Pancreas (tissue), 10 donors: ENCODE measurements around the gene AOC3. TPM values are rescaled to one million over a fixed set of nuclear protein-coding genes. Genes with fewer than 3 reads are reported as not detected.
A peak's percentile ranks its signal among the peaks of the same experiment; 100 is the strongest.

Source experiments
- ATAC-seq, 4 donors: fragments of 200-7000 bp; cut with Tn5 transposase; one replicate each; pipeline versions ENCODE4 v1.8.0 to v1.9.1; 2020; ENCODE audit warnings: mild to moderate bottlenecking in 4 of 4, moderate library complexity in 4 of 4
- DNase-seq, 6 donors: peaks; one replicate each; pipeline ENCODE4 v3.0.0-alpha.2; 2020
- FAIRE-seq: peaks from 2 replicates; lab custom pipeline; 2012; peaks lifted over from hg19 to GRCh38; lab: Jason Lieb, UNC
- H3K27ac ChIP-seq, 4 donors: fragments of 200-600 bp; sonication (generic); 1 replicate in 3 of 4; 2 replicates in 1 of 4; pipeline versions ENCODE4 v1.5.0 to v1.8.0; 2020
- H3K27me3 ChIP-seq, 4 donors: fragments of 200-600 bp; one replicate each; pipeline ENCODE4 v1.8.0; 2021
- H3K36me3 ChIP-seq, 3 donors: fragments of 200-600 bp; sonication (generic) in 1 of 3; one replicate each; pipeline versions ENCODE4 v1.5.0 to v1.8.0; 2020 to 2021
- H3K4me1 ChIP-seq, 3 donors: fragments of 200-600 bp; one replicate each; pipeline ENCODE4 v1.8.0; 2021
- H3K4me3 ChIP-seq, 4 donors: fragments of 200-600 bp; sonication (generic) in 2 of 4; one replicate each; pipeline versions ENCODE4 v1.5.0 to v1.8.0; 2020 to 2021
- H3K9me3 ChIP-seq, 4 donors: fragments of 200-600 bp; one replicate each; pipeline ENCODE4 v1.8.0; 2021
- WGBS, 2 donors: extraction: QIAGEN DNeasy Blood & Tissue Kit; methylation state at CpG; one replicate each; pipeline ENCODE4 v1.1.7; 2013; 5-methylcytosine and 5-hydroxymethylcytosine counted together
- intact Hi-C, 3 donors: fragments of 100-400 bp; cut with DNase I; formaldehyde crosslinking; loops; one replicate each; pipeline versions ENCODE4 v1.11.1 to v1.14.2; 2022
- polyA plus RNA-seq, 2 donors: library from polyadenylated mRNA; stranded (reverse); fragments of 200-250 nt; gene quantifications; one replicate each; pipeline ENCODE4 v1.2.3, GENCODE V29; 2013
- total RNA-seq, 6 donors: library from RNA; stranded (reverse); fragmentation: NEBNext Ultra II Directional in 4 of 6; extraction: Animal tissue kit (Norgen Biotek cat#: 25700) in 4 of 6; gene quantifications; one replicate each; pipeline versions ENCODE4 v1.2.1 to v1.2.4, GENCODE V29; 2021 to 2023
- TF ChIP-seq, protein P1 (sequence below), 4 donors: fragments of 200-600 bp; sonication (generic) in 3 of 4; IDR thresholded peaks; one replicate each; pipeline versions ENCODE4 v1.5.0 to v1.8.0; 2021; ENCODE audit warnings: antibody characterized with exemption in 4 of 4
- donor health status: healthy with polysubstance abuse.
- donor health status: DM: no; HTN: no; CAD: no; lungs with moderate emphysema.
- donor health status: DM: no; HTN: no; CAD: no.
- donor health status: control.
- donor health status: control.
- donor health status: Bipolar disorder and iron deficiency.
- donor health status: DM: yes; HTN: yes; CAD: no.
- donor health status: DM: no; HTN: no; CAD: no.
- donor health status: DM: no; HTN: no; CAD: no.
- donor health status: DM: yes; HTN: yes; CAD: no.

AOC3 gene
- total and polyA plus RNA-seq, 8 donors = 1.9 to 11.3 (median 7.4) TPM

GRCh38 chr17:42841975-42842685 lies 8.9 kb upstream of the AOC3 start:
- H3K27ac ChIP-seq = no peak overlapping the region
- 69 to 74% methylated on average over 11 of the region's 11 CpGs for WGBS, 2 donors
- FAIRE-seq = no peak
- peaks cover 12 to 61% (median 39%) of the 10 kb centered on the region in 3 donors for H3K36me3 ChIP-seq
- no peaks in the 10 kb centered on the region for H3K4me1 ChIP-seq
- DNase-seq = no peak
- H3K27me3 ChIP-seq = no peaks in the 10 kb centered on the region
- TF ChIP-seq, protein P1, sequence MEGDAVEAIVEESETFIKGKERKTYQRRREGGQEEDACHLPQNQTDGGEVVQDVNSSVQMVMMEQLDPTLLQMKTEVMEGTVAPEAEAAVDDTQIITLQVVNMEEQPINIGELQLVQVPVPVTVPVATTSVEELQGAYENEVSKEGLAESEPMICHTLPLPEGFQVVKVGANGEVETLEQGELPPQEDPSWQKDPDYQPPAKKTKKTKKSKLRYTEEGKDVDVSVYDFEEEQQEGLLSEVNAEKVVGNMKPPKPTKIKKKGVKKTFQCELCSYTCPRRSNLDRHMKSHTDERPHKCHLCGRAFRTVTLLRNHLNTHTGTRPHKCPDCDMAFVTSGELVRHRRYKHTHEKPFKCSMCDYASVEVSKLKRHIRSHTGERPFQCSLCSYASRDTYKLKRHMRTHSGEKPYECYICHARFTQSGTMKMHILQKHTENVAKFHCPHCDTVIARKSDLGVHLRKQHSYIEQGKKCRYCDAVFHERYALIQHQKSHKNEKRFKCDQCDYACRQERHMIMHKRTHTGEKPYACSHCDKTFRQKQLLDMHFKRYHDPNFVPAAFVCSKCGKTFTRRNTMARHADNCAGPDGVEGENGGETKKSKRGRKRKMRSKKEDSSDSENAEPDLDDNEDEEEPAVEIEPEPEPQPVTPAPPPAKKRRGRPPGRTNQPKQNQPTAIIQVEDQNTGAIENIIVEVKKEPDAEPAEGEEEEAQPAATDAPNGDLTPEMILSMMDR (IDR thresholded peaks at IDR 0.05) = no peak
- H3K9me3 ChIP-seq = no peaks in the 10 kb centered on the region
- ATAC-seq = no peak
- no peak overlapping the region for H3K4me3 ChIP-seq
- intact Hi-C loops = no loop called here

DNA sequence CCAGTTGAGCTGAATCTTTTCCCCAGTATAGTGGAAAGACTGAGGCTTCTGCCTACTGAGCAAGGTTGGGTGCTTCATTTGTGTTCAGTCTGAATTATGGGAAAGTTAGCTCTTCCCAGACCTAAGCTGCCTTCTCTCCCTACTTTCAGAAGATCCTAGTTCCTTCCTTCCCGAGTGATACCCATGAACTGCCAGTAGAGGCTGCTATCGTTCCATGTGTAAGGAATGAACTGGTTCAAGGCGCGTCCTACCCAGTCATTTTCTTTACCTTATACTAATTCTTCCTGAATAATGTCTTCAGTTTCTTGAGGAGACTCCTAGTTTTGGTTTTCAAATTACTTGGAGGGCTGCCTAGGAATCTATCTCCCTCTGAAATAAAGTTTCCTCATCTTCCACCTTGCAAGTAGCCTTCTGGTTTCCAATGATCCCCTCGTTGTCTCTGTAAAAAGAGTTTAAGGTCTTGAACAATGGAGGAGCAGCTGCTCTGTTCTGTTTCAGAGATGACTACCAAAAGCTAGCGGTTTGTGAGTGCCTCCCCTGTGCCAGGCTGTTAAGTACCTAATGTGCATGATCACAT lies 7.6 kb upstream of the AOC3 start:
- DNase-seq = peak in 2 of 6 donors; percentile 39 to 58
- intact Hi-C loops = no loop called here
- WGBS, 2 donors = 34 to 38% methylated on average over 6 of the region's 6 CpGs
- Histone ChIP-seq H3K27ac (no peak overlapping the region), H3K4me3 (no peak overlapping the region), H3K4me1 (no peaks in the 10 kb centered on the region), H3K9me3 (no peaks in the 10 kb centered on the region), H3K27me3 (no peaks in the 10 kb centered on the region), H3K36me3 (peaks cover 12 to 48% (median 30%) of the 10 kb centered on the region in 3 donors)
- TF ChIP-seq, protein P1 (IDR thresholded peaks at IDR 0.05) = peak; percentile 61 to 86 (median 81)
- ATAC-seq = peak; percentile 76 to 95 (median 86)
- no peak for FAIRE-seq

DNA sequence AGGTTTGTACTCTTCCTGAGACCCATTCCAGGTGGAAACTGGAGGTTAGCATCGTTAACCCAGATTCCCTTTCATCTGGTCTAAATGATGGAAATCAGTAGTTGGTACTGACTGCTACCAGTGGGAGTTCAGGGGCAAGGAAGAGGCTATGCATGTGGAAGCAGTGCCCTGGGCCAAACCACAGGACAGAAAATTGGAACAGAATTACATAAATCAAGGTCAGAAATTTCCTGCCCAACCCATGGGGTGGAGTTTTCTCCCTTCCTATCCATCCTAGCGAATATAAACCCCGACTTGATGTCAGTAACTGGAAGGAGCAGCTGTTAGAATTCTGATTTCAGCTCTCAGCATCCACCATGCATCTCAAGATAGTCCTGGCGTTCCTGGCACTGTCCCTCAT lies 6.7 kb upstream of the AOC3 start, which contains the start of gene AOC2:
TSS of gene AOC2 (plus strand) at position 310 of the 400 bp plus-strand sequence. CDS start at position 357, 47 bp downstream.
- DNase-seq = no peak
- WGBS, 2 donors = 62 to 63% methylated on average over 4 of the region's 4 CpGs
- no peaks in the 10 kb centered on the region for H3K27me3 ChIP-seq
- H3K9me3 ChIP-seq = no peaks in the 10 kb centered on the region
- ATAC-seq = peak in 1 of 4 donors; percentile 17
- intact Hi-C loops = no loop called here
- H3K36me3 ChIP-seq = peaks cover 8 to 40% (median 22%) of the 10 kb centered on the region in 3 donors
- TF ChIP-seq, protein P1 (IDR thresholded peaks at IDR 0.05) = no peak
- no peaks in the 10 kb centered on the region for H3K4me1 ChIP-seq
- FAIRE-seq = no peak
- no peak within 1 kb of the TSS for H3K4me3 ChIP-seq
- no peak within 1 kb of the TSS for H3K27ac ChIP-seq

- no peak for DNase-seq
- Histone ChIP-seq H3K27ac (no peak overlapping the region), H3K36me3 (peaks cover 5 to 33% (median 16%) of the 10 kb centered on the region in 3 donors), H3K9me3 (no peaks in the 10 kb centered on the region), H3K27me3 (no peaks in the 10 kb centered on the region), H3K4me1 (no peaks in the 10 kb centered on the region), H3K4me3 (no peak overlapping the region)
- ATAC-seq = no peak
- intact Hi-C loops = loop anchor here in 2 of 3 donors (5.0 kb wide), 2 partner anchors 87 to 92 kb away; no protein-coding TSS in a partner anchor
- FAIRE-seq = no peak
- WGBS, 2 donors = 94 to 95% methylated on average over 23 to 24 of the region's 24 CpGs
- TF ChIP-seq, protein P1 (IDR thresholded peaks at IDR 0.05) = no peak
Observed at GRCh38 chr17:42844761-42845555, 6.0 kb upstream of the AOC3 start.
